ENCODE measurements around the gene CHRDL1.
"Not testable (repeated sequence)": the region's sequence is repeated elsewhere in the genome, so short reads cannot be mapped to it uniquely, and the experiment has no call there.

Gene CHRDL1

DNA sequence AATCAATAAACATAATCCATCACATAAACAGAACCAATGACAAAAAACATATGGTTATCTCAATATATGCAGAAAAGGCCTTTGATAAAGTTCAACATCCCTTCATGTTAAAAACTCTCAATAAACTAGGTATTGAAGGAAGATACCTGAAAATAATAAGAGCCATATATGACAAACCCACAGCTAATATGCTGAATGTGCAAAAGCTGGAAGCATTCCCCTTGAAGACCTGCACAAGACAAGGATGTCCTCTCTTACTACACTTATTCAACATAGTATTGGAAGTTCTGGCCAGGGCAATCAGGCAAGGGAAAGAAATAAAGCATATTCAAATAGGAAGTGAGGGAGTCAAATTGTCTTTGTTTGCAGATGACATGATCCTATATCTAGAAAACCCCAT, 141.3 kb downstream of the CHRDL1 start:
- not testable (repeated sequence) for DNase-seq

DNA sequence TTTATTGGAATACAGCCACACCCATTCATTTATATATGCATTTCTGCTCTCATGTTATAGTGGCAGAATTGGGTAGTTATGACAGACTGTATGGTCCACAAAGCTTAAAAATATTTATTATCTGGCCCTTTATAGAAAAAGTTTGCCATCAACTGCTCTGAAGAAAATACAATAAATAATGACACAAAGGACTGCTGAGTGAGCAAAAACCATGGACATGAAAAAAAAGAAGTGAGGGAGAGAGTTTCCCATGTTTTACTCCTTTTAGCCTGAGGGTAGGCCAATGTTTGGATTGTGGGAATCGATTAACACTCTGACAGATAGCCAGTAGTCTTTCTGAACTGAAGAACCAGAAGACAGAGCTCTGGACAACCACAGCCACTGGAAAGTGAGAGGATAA, 149.2 kb downstream of the CHRDL1 start:
- no peak for DNase-seq
